HepG2 (cell line): ENCODE data around the gene SPINK9. TPM values are rescaled to one million over a fixed set of nuclear protein-coding genes. Genes with fewer than 3 reads are reported as not detected.

ENCODE experiments used
- ATAD3A ChIP-seq: sonication (generic); formaldehyde crosslinking; IDR thresholded peaks from 2 replicates; pipeline ENCODE4 v1.4.0; 2020; ENCODE audit warnings: missing genetic modification reagents
- CBX5 ChIP-seq: sonication (generic); formaldehyde crosslinking; IDR thresholded peaks from 2 replicates; pipeline ENCODE4 v1.4.0; 2020; ENCODE audit warnings: missing genetic modification reagents, borderline replicate concordance
- CEBPZ ChIP-seq: IDR thresholded peaks from 2 replicates; pipeline ENCODE4 v1.6.1; 2012; ENCODE audit warnings: low read length, improper control_type of control experiment
- DPF2 ChIP-seq: sonication (generic); formaldehyde crosslinking; IDR thresholded peaks from 2 replicates; pipeline ENCODE4 v1.4.0; 2020; ENCODE audit warnings: mild to moderate bottlenecking, low read depth, missing genetic modification reagents, borderline replicate concordance
- FOSL1 ChIP-seq: sonication (generic); formaldehyde crosslinking; IDR thresholded peaks from 2 replicates; pipeline ENCODE4 v1.9.0; 2021; ENCODE audit warnings: missing genetic modification reagents, borderline replicate concordance
- GTF3A ChIP-seq: sonication (generic); formaldehyde crosslinking; conservative IDR thresholded peaks from 2 replicates; pipeline ENCODE4 v1.4.0; 2020; ENCODE audit warnings: mild to moderate bottlenecking, missing genetic modification reagents
- HDAC1 ChIP-seq: sonication (generic); formaldehyde crosslinking; IDR thresholded peaks from 2 replicates; pipeline ENCODE4 v1.5.1; 2020; ENCODE audit warnings: mild to moderate bottlenecking, missing genetic modification reagents
- MAFK ChIP-seq, 2 experiments: IDR thresholded peaks in 1 of 2; conservative IDR thresholded peaks in 1 of 2; 2 replicates each; pipeline ENCODE4 v1.6.1; 2011; ENCODE audit warnings: improper control_type of control experiment in 2 of 2, low read length in 2 of 2
- MBNL3 ChIP-seq: fragments of 250-450 bp; sonication (Bioruptor Pico); conservative IDR thresholded peaks from 2 replicates; pipeline ENCODE4 v1.8.0; 2022; ENCODE audit warnings: mild to moderate bottlenecking, inconsistent platforms
- NFE2L2 ChIP-seq: fragments of 150-350 bp; IDR thresholded peaks from 2 replicates; pipeline ENCODE4 v1.6.1; 2014; ENCODE audit warnings: low read length
- PATZ1 ChIP-seq: sonication (generic); formaldehyde crosslinking; IDR thresholded peaks from 2 replicates; pipeline ENCODE4 v1.4.0; 2020; ENCODE audit warnings: missing genetic modification reagents
- RAD21 ChIP-seq: fragments of 450-650 bp; formaldehyde crosslinking; IDR thresholded peaks from 2 replicates; pipeline ENCODE4 v1.5.0; 2020; ENCODE audit warnings: mild to moderate bottlenecking
- REXO4 ChIP-seq: sonication (generic); formaldehyde crosslinking; IDR thresholded peaks from 2 replicates; pipeline ENCODE4 v1.8.0; 2022; ENCODE audit warnings: missing genetic modification reagents, mild to moderate bottlenecking, borderline replicate concordance
- RXRB ChIP-seq: IDR thresholded peaks from 2 replicates; pipeline ENCODE4 v1.6.1; 2016; ENCODE audit warnings: borderline replicate concordance, missing genetic modification reagents, missing compliant biosample characterization
- SALL2 ChIP-seq: sonication (generic); formaldehyde crosslinking; IDR thresholded peaks from 2 replicates; pipeline ENCODE4 v1.8.1; 2023; ENCODE audit warnings: mild to moderate bottlenecking, missing genetic modification reagents, inconsistent platforms
- SMAD9 ChIP-seq: sonication (generic); formaldehyde crosslinking; IDR thresholded peaks from 2 replicates; pipeline ENCODE4 v1.5.1; 2020; ENCODE audit warnings: mild to moderate bottlenecking, missing genetic modification reagents
- SP4 ChIP-seq: sonication (generic); formaldehyde crosslinking; IDR thresholded peaks from 2 replicates; pipeline ENCODE4 v1.8.1; 2023; ENCODE audit warnings: mild to moderate bottlenecking, missing genetic modification reagents
- TARDBP ChIP-seq: sonication (generic); formaldehyde crosslinking; IDR thresholded peaks from 2 replicates; pipeline ENCODE4 v1.8.0; 2022; ENCODE audit warnings: mild to moderate bottlenecking, missing genetic modification reagents
- TEAD3 ChIP-seq: optimal IDR thresholded peaks from 2 replicates; pipeline ENCODE3; 2016; ENCODE audit warnings: borderline replicate concordance
- ZFAT ChIP-seq: sonication (generic); formaldehyde crosslinking; conservative IDR thresholded peaks from 2 replicates; pipeline ENCODE4 v1.8.1; 2023; ENCODE audit warnings: missing genetic modification reagents, inconsistent platforms
- ZNF563 ChIP-seq: sonication (generic); formaldehyde crosslinking; IDR thresholded peaks from 2 replicates; pipeline ENCODE4 v1.8.0; 2022; ENCODE audit warnings: mild to moderate bottlenecking, moderate library complexity, missing genetic modification reagents
- ZNF580 ChIP-seq: IDR thresholded peaks from 2 replicates; pipeline ENCODE4 v1.6.1; 2016; ENCODE audit warnings: low read depth, borderline replicate concordance
- ZNF773 ChIP-seq: sonication (generic); formaldehyde crosslinking; IDR thresholded peaks from 2 replicates; pipeline ENCODE4 v1.4.0; 2020; ENCODE audit warnings: missing genetic modification reagents, borderline replicate concordance
- ZNF891 ChIP-seq: sonication (generic); formaldehyde crosslinking; IDR thresholded peaks from 2 replicates; pipeline ENCODE4 v1.5.0; 2020; ENCODE audit warnings: mild to moderate bottlenecking, missing genetic modification reagents
- polyA plus RNA-seq, 8 experiments: library from polyadenylated mRNA; depleted of rRNA in 3 of 8; stranded (reverse) in 7 of 8; unstranded in 1 of 8; fragments of >200 nt; fragmentation: Illumina TruSeq in 4 of 8; extraction: Trizol in 4 of 8; gene quantifications; 2 replicates each; pipeline versions ENCODE4 v1.2.1 to v1.2.3, GENCODE V29; 2011 to 2016; ENCODE audit warnings: low read depth in 4 of 8, missing spikeins in 1 of 8, mixed read lengths in 1 of 8; ENCODE audit not compliant: insufficient read depth in 1 of 8
- total RNA-seq, 5 experiments: library from RNA; depleted of rRNA; stranded (reverse); fragments of >200 nt; fragmentation: Illumina TruSeq; extraction: Trizol; gene quantifications; 2 replicates each; pipeline ENCODE4 v1.2.3, GENCODE V29; 2016; ENCODE audit warnings: low read depth in 1 of 5

SPINK9 gene
- total and polyA plus RNA-seq, 2 of the 13 experiments (the other 11 are each of a cell fraction or from before 2014, with no cell fraction given) = not detected

- TF ChIP-seq CEBPZ (no peak), DPF2 (CRISPR knock-in tag) (no peak), SMAD9 (peak; percentile 44; the same call in 1 of the 2 replicates), FOSL1 (CRISPR knock-in tag) (no peak), MAFK (conservative IDR thresholded peaks at IDR 0.05 in 1 of 2, IDR thresholded peaks at IDR 0.05 in 1 of 2; ENCODE audit: low read length in 2 of 2) (no peak), ZNF891 (CRISPR knock-in tag) (no peak; the same call in 1 of the 2 replicates), ZNF580 (CRISPR knock-in tag) (peak; percentile 93), MBNL3 (CRISPR knock-in tag) (no peak), NFE2L2 (no peak), ZFAT (no peak), SP4 (CRISPR knock-in tag) (peak; percentile 65; the same call in 1 of the 2 replicates), ZNF773 (no peak), TARDBP (peak; percentile 96), RAD21 (0 out of 2 replicates have a peak, but pooled peaks have one; percentile 10), HDAC1 (CRISPR knock-in tag) (peak; percentile 56), PATZ1 (CRISPR knock-in tag) (peak; percentile 76), SALL2 (CRISPR knock-in tag) (peak; percentile 75), RXRB (CRISPR knock-in tag) (peak; percentile 51; the same call in 1 of the 2 replicates), ATAD3A (no peak), REXO4 (CRISPR knock-in tag) (no peak), ZNF563 (peak; percentile 84), GTF3A (no peak), TEAD3 (CRISPR knock-in tag) (peak; percentile 94), CBX5 (peak; percentile 93)
Observed at GRCh38 chr5:148383564-148384379, 48.4 kb downstream of the SPINK9 start, which contains the start of gene FBXO38 (continued).
